ENCODE measurements around the gene ANKRD12. TPM values are rescaled to one million over a fixed set of nuclear protein-coding genes. Genes with fewer than 3 reads are reported as not detected.
"Not testable (repeated sequence)": the region's sequence is repeated elsewhere in the genome, so short reads cannot be mapped to it uniquely, and the experiment has no call there.

Gene ANKRD12
- 10 to 100 TPM; 43.5 to 59.7 (median 52.7) TPM for total RNA-seq

DNA sequence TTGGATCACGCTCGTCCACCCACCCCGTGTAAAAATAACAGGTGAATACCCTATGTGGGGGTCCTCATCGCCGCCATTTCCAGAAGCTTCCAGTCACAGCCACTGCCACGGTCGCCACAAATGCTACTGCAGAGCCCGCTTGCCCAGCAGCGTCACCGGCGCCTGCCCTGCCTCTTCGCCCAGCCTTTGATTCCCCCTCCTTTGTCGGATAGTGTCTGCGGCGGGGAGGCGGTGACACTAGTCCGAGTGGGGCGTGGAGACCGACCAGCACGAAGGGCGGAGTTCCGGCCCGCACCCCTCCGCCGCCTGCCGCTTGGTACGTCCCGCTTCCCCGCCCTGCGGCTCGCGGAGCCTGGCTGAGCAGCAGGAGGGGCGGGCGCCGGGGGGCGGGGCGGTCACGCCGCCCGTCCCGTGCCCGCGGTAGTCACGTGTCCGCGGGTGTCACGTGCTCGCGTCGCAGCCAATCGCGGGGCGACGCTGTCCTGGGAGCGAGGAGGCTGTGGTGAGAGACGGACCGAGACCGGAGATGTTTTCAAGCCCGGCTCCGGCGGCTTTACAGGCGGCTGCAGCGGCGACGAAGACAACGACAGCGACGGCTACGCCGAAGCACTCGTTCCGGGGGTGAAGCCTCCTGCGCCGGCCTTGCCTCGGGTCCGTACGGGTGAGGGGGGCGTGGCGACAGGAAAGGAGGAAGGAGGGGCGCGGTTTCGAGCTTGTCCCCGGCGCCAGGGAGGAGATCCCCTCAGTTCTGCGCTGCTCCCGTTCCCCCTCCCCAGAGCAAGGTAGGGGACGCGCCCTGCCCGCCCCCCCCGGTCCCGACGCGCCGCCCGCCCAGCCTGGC, at the start of gene ANKRD12:
ANKRD12 (plus strand) TSS at position 467 of the 841 bp plus-strand sequence. CDS start 45,652 bp downstream, outside the sequence.
- peaks cover 0 to 6% (median 0%) of the 10 kb centered on the region in 3 donors for H3K36me3 ChIP-seq
- peak within 1 kb of the TSS; percentile 91 to 100 (median 99) for H3K27ac ChIP-seq
- H3K27me3 ChIP-seq: no peaks in the 10 kb centered on the region
- TF ChIP-seq EP300 (IDR thresholded peaks at IDR 0.05) (peak; percentile 23 to 97), POLR2A (IDR thresholded peaks at IDR 0.05) (peak; percentile 81 to 93)
- TF ChIP-seq, protein P1, sequence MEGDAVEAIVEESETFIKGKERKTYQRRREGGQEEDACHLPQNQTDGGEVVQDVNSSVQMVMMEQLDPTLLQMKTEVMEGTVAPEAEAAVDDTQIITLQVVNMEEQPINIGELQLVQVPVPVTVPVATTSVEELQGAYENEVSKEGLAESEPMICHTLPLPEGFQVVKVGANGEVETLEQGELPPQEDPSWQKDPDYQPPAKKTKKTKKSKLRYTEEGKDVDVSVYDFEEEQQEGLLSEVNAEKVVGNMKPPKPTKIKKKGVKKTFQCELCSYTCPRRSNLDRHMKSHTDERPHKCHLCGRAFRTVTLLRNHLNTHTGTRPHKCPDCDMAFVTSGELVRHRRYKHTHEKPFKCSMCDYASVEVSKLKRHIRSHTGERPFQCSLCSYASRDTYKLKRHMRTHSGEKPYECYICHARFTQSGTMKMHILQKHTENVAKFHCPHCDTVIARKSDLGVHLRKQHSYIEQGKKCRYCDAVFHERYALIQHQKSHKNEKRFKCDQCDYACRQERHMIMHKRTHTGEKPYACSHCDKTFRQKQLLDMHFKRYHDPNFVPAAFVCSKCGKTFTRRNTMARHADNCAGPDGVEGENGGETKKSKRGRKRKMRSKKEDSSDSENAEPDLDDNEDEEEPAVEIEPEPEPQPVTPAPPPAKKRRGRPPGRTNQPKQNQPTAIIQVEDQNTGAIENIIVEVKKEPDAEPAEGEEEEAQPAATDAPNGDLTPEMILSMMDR (IDR thresholded peaks at IDR 0.05): peak in 2 of 5 experiments; percentile 18 to 45
- 0% methylated on average over 11 to 13 of the region's 95 CpGs for WGBS, 2 donors
- H3K4me3 ChIP-seq: peak within 1 kb of the TSS; percentile 72 to 96 (median 86)
- H3K9me3 ChIP-seq: no peaks in the 10 kb centered on the region
- peak; percentile 91 to 93 for DNase-seq (ENCODE audit: low spot score in 2 of 2)
- peaks cover 0 to 56% (median 30%) of the 10 kb centered on the region in 4 donors for H3K4me1 ChIP-seq

DNA sequence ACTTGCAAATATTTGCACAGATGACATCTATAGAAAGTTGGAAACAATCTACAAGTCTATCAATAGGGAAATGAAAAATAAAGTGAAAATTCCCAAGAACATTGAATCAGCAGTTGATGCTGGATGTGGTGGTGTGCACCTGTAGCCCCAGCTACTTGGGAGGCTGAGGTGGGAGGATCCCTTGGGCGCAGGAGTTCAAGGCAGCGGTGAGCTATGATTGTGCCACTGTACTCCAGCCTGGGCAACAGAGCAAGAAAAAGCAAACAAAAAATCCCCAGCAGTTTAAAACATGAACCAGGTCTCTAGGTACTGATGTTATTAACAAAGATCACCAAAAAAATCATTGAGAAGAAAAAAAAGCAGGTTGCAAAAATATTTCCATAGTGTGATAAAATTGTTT, 49.4 kb upstream of the ANKRD12 start:
- Histone ChIP-seq H3K36me3 (no peaks in the 10 kb centered on the region), H3K27me3 (no peaks in the 10 kb centered on the region), H3K27ac (no peak overlapping the region), H3K4me3 (no peak overlapping the region), H3K4me1 (peaks cover 0 to 6% (median 2%) of the 10 kb centered on the region in 4 donors), H3K9me3 (no peaks in the 10 kb centered on the region)
- 97 to 99% methylated on average over 2 of the region's 2 CpGs for WGBS, 2 donors
- DNase-seq (ENCODE audit: low spot score in 2 of 2): no peak
- no peak for TF ChIP-seq EP300 (IDR thresholded peaks at IDR 0.05)

DNA sequence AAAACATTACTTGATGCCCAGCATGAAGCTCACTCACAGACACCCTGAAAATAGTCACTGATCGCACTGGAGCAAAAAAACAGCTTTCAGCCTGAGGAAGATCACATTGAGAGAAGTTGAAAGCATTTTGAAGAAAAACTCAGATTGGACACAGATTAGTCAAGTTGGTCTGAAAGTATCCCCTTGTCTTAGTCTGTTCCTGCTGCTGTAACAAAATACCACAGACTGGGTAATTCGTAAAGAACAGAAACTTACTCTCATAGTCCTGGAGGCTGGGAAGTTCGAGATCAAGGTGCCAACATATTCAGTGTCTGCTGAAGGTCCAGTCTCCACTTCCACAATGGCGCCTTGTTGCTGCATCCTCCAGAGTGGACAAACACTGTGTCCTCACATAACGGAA, 48.3 kb upstream of the ANKRD12 start:
- DNase-seq (ENCODE audit: low spot score in 2 of 2): no peak
- no peak overlapping the region for H3K27ac ChIP-seq
- H3K4me1 ChIP-seq: peaks cover 0 to 3% (median 0%) of the 10 kb centered on the region in 4 donors
- TF ChIP-seq POLR2A (IDR thresholded peaks at IDR 0.05) (no peak), EP300 (IDR thresholded peaks at IDR 0.05) (no peak)
- TF ChIP-seq, protein P1 (IDR thresholded peaks at IDR 0.05): no peak
- H3K27me3 ChIP-seq: no peaks in the 10 kb centered on the region
- 84 to 88% methylated on average over 5 of the region's 5 CpGs for WGBS, 2 donors
- H3K9me3 ChIP-seq: no peaks in the 10 kb centered on the region
- no peaks in the 10 kb centered on the region for H3K36me3 ChIP-seq
- no peak overlapping the region for H3K4me3 ChIP-seq

DNA sequence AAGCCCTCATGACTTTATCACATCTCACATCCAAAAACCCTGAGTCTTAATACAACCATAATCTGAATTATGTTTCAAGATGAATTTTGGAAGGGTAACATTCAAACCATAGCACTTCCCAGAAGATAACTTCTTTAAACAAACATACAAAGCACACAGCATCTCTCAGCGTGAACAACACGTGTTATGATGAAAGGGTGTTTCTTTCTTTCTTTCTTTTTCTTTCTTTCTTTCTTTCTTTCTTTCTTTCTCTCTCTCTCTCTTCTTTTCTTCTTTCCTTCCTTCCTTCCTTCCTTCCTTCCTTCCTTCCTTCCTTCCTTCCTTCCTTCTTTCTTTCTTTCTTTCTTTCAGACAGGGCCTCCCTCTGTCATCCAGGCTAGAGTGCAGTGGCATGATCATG, 47.9 kb upstream of the ANKRD12 start:
- WGBS, 2 donors: 97 to 98% methylated on average over 2 of the region's 2 CpGs
- not testable (repeated sequence) for DNase-seq (ENCODE audit: low spot score in 2 of 2); H3K36me3 ChIP-seq; H3K27me3 ChIP-seq; H3K4me1 ChIP-seq; H3K9me3 ChIP-seq; H3K27ac ChIP-seq; H3K4me3 ChIP-seq

DNA sequence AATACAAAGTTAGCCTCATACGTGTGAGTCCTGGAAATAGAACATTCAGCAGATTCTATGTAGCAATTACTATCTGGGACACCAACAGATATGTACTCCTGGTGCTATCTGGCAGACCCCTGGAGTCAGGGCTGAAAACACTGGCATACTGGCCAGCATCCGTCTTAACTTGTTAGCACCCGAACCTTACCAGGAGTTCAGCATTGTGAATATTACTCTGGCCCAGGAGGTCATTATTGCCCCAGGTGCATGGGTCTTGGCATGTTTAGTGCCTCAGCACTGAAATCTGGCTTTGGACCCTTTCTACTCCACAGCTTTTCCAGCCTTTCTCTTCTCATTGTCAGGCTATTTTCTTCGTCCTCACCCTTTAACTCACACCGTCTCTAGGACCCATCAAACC, 46.0 kb upstream of the ANKRD12 start:
- no peak for DNase-seq (ENCODE audit: low spot score in 2 of 2)
- Histone ChIP-seq H3K9me3 (no peaks in the 10 kb centered on the region), H3K4me1 (peaks cover 0 to 10% (median 2%) of the 10 kb centered on the region in 4 donors), H3K27me3 (no peaks in the 10 kb centered on the region), H3K4me3 (no peak overlapping the region), H3K36me3 (no peaks in the 10 kb centered on the region), H3K27ac (no peak overlapping the region)
- TF ChIP-seq POLR2A (IDR thresholded peaks at IDR 0.05) (no peak), EP300 (IDR thresholded peaks at IDR 0.05) (no peak)
- TF ChIP-seq, protein P1 (IDR thresholded peaks at IDR 0.05): no peak
- WGBS, 2 donors: 80% methylated on average over 5 of the region's 5 CpGs

DNA sequence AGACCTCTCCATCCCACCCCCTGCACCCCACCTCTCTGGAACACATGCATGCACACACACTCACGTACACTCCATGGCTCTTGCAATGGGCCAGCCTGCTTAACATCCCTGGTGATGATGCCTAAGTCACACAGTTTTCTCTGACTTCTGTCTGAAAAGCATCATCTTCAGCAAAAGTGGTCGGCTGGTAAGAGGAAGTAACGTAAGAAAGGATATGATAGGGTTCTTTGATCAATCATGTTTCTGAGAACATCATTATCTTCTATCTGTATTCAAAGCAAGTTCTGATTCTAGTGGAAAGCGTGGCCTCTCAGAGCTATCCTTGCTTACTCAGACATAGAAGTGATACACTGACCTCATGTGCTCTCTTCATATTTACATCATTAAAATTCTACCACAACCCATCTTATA, 45.5 kb upstream of the ANKRD12 start:
- Histone ChIP-seq H3K36me3 (no peaks in the 10 kb centered on the region), H3K4me1 (peaks cover 0 to 12% (median 2%) of the 10 kb centered on the region in 4 donors), H3K27me3 (no peaks in the 10 kb centered on the region), H3K4me3 (no peak overlapping the region), H3K27ac (no peak overlapping the region), H3K9me3 (no peaks in the 10 kb centered on the region)
- DNase-seq (ENCODE audit: low spot score in 2 of 2): no peak
- TF ChIP-seq POLR2A (IDR thresholded peaks at IDR 0.05) (no peak), EP300 (IDR thresholded peaks at IDR 0.05) (no peak)
- TF ChIP-seq, protein P1 (IDR thresholded peaks at IDR 0.05): no peak
- WGBS, 2 donors: 85 to 86% methylated on average over 4 of the region's 4 CpGs

All from tibial nerve (tissue), 4 donors.